K562 (cell line): ENCODE data around the gene UBL3. TPM values are rescaled to one million over a fixed set of nuclear protein-coding genes. Genes with fewer than 3 reads are reported as not detected.

Source experiments
- CBX3 ChIP-seq, 2 experiments: IDR thresholded peaks; 1 replicate in 1 of 2; 2 replicates in 1 of 2; pipeline ENCODE4 v1.6.1; 2012; ENCODE audit warnings: inconsistent platforms in 2 of 2, low read length in 2 of 2, borderline replicate concordance in 1 of 2, control low read depth in 1 of 2
- FOXP4 ChIP-seq: sonication (generic); formaldehyde crosslinking; IDR thresholded peaks from 2 replicates; pipeline ENCODE4 v1.8.0; 2022; ENCODE audit warnings: mild to moderate bottlenecking, missing genetic modification reagents, borderline replicate concordance
- HDAC3 ChIP-seq: fragments of 450-650 bp; IDR thresholded peaks from 2 replicates; pipeline ENCODE4 v1.6.1; 2018; ENCODE audit warnings: borderline replicate concordance, mild to moderate bottlenecking, moderate library complexity; ENCODE audit not compliant: partially characterized antibody
- HMG20A ChIP-seq: fragments of 450-650 bp; formaldehyde crosslinking; conservative IDR thresholded peaks from 2 replicates; pipeline ENCODE4 v1.4.0; 2020; ENCODE audit warnings: mild to moderate bottlenecking, mixed read lengths
- HMG20B ChIP-seq: fragments of 250-450 bp; sonication (Bioruptor Pico); IDR thresholded peaks from 2 replicates; pipeline ENCODE4 v1.5.0; 2021; ENCODE audit warnings: mild to moderate bottlenecking
- HNRNPUL1 ChIP-seq: fragments of 200-400 bp; formaldehyde crosslinking; IDR thresholded peaks from 2 replicates; pipeline ENCODE4 v1.6.1; 2017; ENCODE audit warnings: low read length
- KAT8 ChIP-seq: fragments of 450-650 bp; IDR thresholded peaks from 2 replicates; pipeline ENCODE4 v1.6.1; 2016; ENCODE audit warnings: low read depth, mild to moderate bottlenecking
- MED1 ChIP-seq: sonication (generic); formaldehyde crosslinking; IDR thresholded peaks from 2 replicates; pipeline ENCODE4 v1.8.1; 2023; ENCODE audit warnings: missing genetic modification reagents, borderline replicate concordance
- PREB ChIP-seq: sonication (generic); formaldehyde crosslinking; IDR thresholded peaks from 2 replicates; pipeline ENCODE4 v1.8.1; 2023; ENCODE audit warnings: mild to moderate bottlenecking, missing genetic modification reagents
- PRPF4 ChIP-seq: fragments of 200-400 bp; formaldehyde crosslinking; IDR thresholded peaks from one replicate; pipeline ENCODE4 v1.6.1; 2017; ENCODE audit warnings: low read length, low read depth, mild to moderate bottlenecking; ENCODE audit not compliant: insufficient read depth, poor library complexity, severe bottlenecking
- RB1 ChIP-seq: fragments of 450-650 bp; IDR thresholded peaks from 2 replicates; pipeline ENCODE4 v1.6.1; 2017; ENCODE audit warnings: low read depth, mild to moderate bottlenecking
- RBM34 ChIP-seq: fragments of 200-400 bp; formaldehyde crosslinking; IDR thresholded peaks from 2 replicates; pipeline ENCODE4 v1.6.1; 2018; ENCODE audit warnings: low read length, borderline replicate concordance; ENCODE audit not compliant: insufficient read depth
- RHOXF2B ChIP-seq: fragments of 250-450 bp; sonication (Bioruptor Pico); conservative IDR thresholded peaks from 2 replicates; pipeline ENCODE4 v1.5.1; 2021
- SMAD1 ChIP-seq: fragments of 150-350 bp; IDR thresholded peaks from 2 replicates; pipeline ENCODE4 v1.6.1; 2014; ENCODE audit warnings: low read length, low read depth; ENCODE audit not compliant: partially characterized antibody
- SRSF3 ChIP-seq: fragments of 200-400 bp; formaldehyde crosslinking; IDR thresholded peaks from 2 replicates; pipeline ENCODE4 v1.6.1; 2016; ENCODE audit warnings: mild to moderate bottlenecking, low read length, moderate library complexity; ENCODE audit not compliant: insufficient read depth
- TBL1XR1 ChIP-seq, 2 experiments: IDR thresholded peaks; 2 replicates each; pipeline ENCODE4 v1.6.1; 2012; ENCODE audit warnings: improper control_type of control experiment in 2 of 2, low read length in 2 of 2, mild to moderate bottlenecking in 1 of 2
- ZNF263 ChIP-seq: sonication (generic); formaldehyde crosslinking; IDR thresholded peaks from 2 replicates; pipeline ENCODE4 v1.8.0; 2022; ENCODE audit warnings: mild to moderate bottlenecking, missing genetic modification reagents, borderline replicate concordance
- ZNF277 ChIP-seq: fragments of 250-450 bp; sonication (Bioruptor Pico); IDR thresholded peaks from 2 replicates; pipeline ENCODE4 v1.8.0; 2022; ENCODE audit warnings: inconsistent platforms, mild to moderate bottlenecking, moderate library complexity, borderline replicate concordance
- ZNF766 ChIP-seq: fragments of 200-800 bp; sonication (Bioruptor generic); conservative IDR thresholded peaks from 2 replicates; pipeline ENCODE4 v1.6.1; 2016; ENCODE audit warnings: missing genetic modification characterization, missing compliant biosample characterization
- ZNF830 ChIP-seq: fragments of 250-450 bp; sonication (Bioruptor Pico); IDR thresholded peaks from 2 replicates; pipeline ENCODE4 v1.5.0; 2021; ENCODE audit warnings: mild to moderate bottlenecking
- polyA plus RNA-seq, 8 experiments: library from polyadenylated mRNA; depleted of rRNA in 4 of 8; stranded (reverse) in 5 of 8; unstranded in 3 of 8; fragments of >200 nt; fragmentation: Nextera tagmentation in 2 of 8; fragmentation: Illumina TruSeq in 1 of 8; extraction: Ambion mirVana in 2 of 8; extraction: Trizol in 1 of 8; gene quantifications; 2 replicates each; pipeline versions ENCODE4 v1.2.1 to v1.2.3, GENCODE V29; 2011 to 2014; ENCODE audit warnings: inconsistent platforms in 1 of 8, missing spikeins in 1 of 8
- total RNA-seq, 7 experiments: library from RNA; depleted of rRNA in 6 of 7; stranded (reverse); fragments of >200 nt in 6 of 7; fragmentation: Illumina TruSeq in 2 of 7; extraction: Trizol in 2 of 7; gene quantifications; 2 replicates each; pipeline versions ENCODE4 v1.2.1 to v1.2.3, GENCODE V29; 2011 to 2021; ENCODE audit warnings: low replicate concordance in 1 of 7
- TF ChIP-seq, protein P1 (sequence below): IDR thresholded peaks from 2 replicates; pipeline ENCODE4 v1.6.1; 2011; ENCODE audit warnings: borderline replicate concordance, low read depth, mild to moderate bottlenecking, moderate library complexity, low read length; ENCODE audit not compliant: insufficient read depth, poor library complexity, severe bottlenecking

UBL3 gene
- total and polyA plus RNA-seq, 9 of the 15 experiments (the other 6 are each of a cell fraction or from before 2014, with no cell fraction given) = 0.64 to 2.4 (median 1.8) TPM

- TF ChIP-seq ZNF766 (CRISPR knock-in tag) (no peak; the same call in 1 of the 2 replicates), RHOXF2B (no peak), MED1 (CRISPR knock-in tag) (no peak), ZNF277 (CRISPR knock-in tag) (no peak), KAT8 (no peak), HNRNPUL1 (no peak), RB1 (0 out of 2 replicates have a peak, but pooled peaks have one; percentile 15), ZNF830 (CRISPR knock-in tag) (no peak), RBM34 (no peak), HMG20B (CRISPR knock-in tag) (no peak), TBL1XR1 (IDR thresholded peaks at IDR 0.05; ENCODE audit: low read length in 2 of 2) (no peak), SRSF3 (no peak), ZNF263 (peak; percentile 63; the same call in 1 of the 2 replicates), FOXP4 (CRISPR knock-in tag) (no peak), HMG20A (CRISPR knock-in tag) (no peak), SMAD1 (no peak), PREB (no peak), CBX3 (IDR thresholded peaks at IDR 0.05; ENCODE audit: borderline replicate concordance in 1 of 2, low read length in 2 of 2) (no peak), HDAC3 (no peak), PRPF4 (no peak)
- TF ChIP-seq, protein P1, sequence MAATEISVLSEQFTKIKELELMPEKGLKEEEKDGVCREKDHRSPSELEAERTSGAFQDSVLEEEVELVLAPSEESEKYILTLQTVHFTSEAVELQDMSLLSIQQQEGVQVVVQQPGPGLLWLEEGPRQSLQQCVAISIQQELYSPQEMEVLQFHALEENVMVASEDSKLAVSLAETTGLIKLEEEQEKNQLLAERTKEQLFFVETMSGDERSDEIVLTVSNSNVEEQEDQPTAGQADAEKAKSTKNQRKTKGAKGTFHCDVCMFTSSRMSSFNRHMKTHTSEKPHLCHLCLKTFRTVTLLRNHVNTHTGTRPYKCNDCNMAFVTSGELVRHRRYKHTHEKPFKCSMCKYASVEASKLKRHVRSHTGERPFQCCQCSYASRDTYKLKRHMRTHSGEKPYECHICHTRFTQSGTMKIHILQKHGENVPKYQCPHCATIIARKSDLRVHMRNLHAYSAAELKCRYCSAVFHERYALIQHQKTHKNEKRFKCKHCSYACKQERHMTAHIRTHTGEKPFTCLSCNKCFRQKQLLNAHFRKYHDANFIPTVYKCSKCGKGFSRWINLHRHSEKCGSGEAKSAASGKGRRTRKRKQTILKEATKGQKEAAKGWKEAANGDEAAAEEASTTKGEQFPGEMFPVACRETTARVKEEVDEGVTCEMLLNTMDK = no peak
Measured at GRCh38 chr13:29850213-29850898, at the start of gene UBL3 (continued).
